ENCODE measurements around the gene WDR37.

The WDR37 gene

DNA sequence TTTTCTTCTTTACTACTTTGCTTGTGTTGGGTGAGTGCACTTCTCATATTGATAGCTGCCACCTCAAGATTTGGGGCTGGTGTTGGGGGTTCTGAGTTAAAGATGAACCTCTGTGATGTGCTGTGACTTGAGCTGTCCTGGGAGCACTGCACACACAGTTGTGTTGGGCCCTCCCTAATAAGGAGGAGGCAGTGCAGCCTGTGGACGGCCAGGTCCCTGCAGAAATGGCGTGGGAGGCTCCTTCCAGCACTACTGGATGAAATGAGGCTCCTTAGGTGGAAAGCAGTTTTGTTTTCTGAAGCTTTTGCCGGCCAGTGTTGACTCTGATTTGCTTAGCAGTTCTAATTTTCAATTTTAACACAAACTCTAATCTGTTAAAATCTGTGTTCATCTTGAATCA lies 44.0 kb downstream of the WDR37 start:
- ATAC-seq (ENCODE audit: insufficient read depth, low read depth) (no peak), DNase-seq (no peak)
- H3K79me2 ChIP-seq (ENCODE audit: insufficient read depth, low read length) = no peaks in the 10 kb centered on the region
- H3K9me3 ChIP-seq (ENCODE audit: insufficient read depth, low read length, severe bottlenecking) = no peaks in the 10 kb centered on the region
- no peak overlapping the region for H3K27ac ChIP-seq (ENCODE audit: low read length)
- H3K9ac ChIP-seq (ENCODE audit: low read depth, low read length) = no peak overlapping the region
- peaks cover 6% of the 10 kb centered on the region for H4K20me1 ChIP-seq (ENCODE audit: insufficient read depth, low read length)
- no peak overlapping the region for H3K4me2 ChIP-seq (ENCODE audit: insufficient read depth, low read length)
- no peaks in the 10 kb centered on the region for H3K27me3 ChIP-seq (ENCODE audit: insufficient read depth, low read length, poor library complexity)
- no peak for TF ChIP-seq EZH2 (IDR thresholded peaks at IDR 0.05; ENCODE audit: borderline replicate concordance, low read depth, low read length, severe bottlenecking)
- H3K4me1 ChIP-seq (ENCODE audit: insufficient read depth, low read length) = no peaks in the 10 kb centered on the region
- H3K36me3 ChIP-seq (ENCODE audit: insufficient read depth, low read length) = peaks cover 81% of the 10 kb centered on the region
- no peak overlapping the region for H3K4me3 ChIP-seq (ENCODE audit: low read depth in 1 of 2, low read length in 2 of 2)
- no peak overlapping the region for H2AFZ ChIP-seq (ENCODE audit: low read depth, low read length)

- H2AFZ ChIP-seq (ENCODE audit: low read depth, low read length) = no peak overlapping the region
- TF ChIP-seq CTCF (IDR thresholded peaks at IDR 0.05; ENCODE audit: borderline replicate concordance, extremely low read depth, low read length, poor library complexity, severe bottlenecking) (peak; percentile 37), EZH2 (IDR thresholded peaks at IDR 0.05; ENCODE audit: borderline replicate concordance, low read depth, low read length, severe bottlenecking) (no peak)
- no peaks in the 10 kb centered on the region for H3K4me1 ChIP-seq (ENCODE audit: insufficient read depth, low read length)
- no peak overlapping the region for H3K27ac ChIP-seq (ENCODE audit: low read length)
- H3K9me3 ChIP-seq (ENCODE audit: insufficient read depth, low read length, severe bottlenecking) = no peaks in the 10 kb centered on the region
- no peak overlapping the region for H3K4me3 ChIP-seq (ENCODE audit: low read depth in 1 of 2, low read length in 2 of 2)
- ATAC-seq (ENCODE audit: insufficient read depth, low read depth) = 0 out of 3 replicates have a peak, but pooled peaks have one; percentile 40
- peaks cover 79% of the 10 kb centered on the region for H3K36me3 ChIP-seq (ENCODE audit: insufficient read depth, low read length)
- no peak overlapping the region for H3K4me2 ChIP-seq (ENCODE audit: insufficient read depth, low read length)
- H3K27me3 ChIP-seq (ENCODE audit: insufficient read depth, low read length, poor library complexity) = no peaks in the 10 kb centered on the region
- H4K20me1 ChIP-seq (ENCODE audit: insufficient read depth, low read length) = peaks cover 6% of the 10 kb centered on the region; the same call in 1 of the 2 replicates
- DNase-seq = no peak
- no peak overlapping the region for H3K9ac ChIP-seq (ENCODE audit: low read depth, low read length)
- no peaks in the 10 kb centered on the region for H3K79me2 ChIP-seq (ENCODE audit: insufficient read depth, low read length)
Observed at GRCh38 chr10:1100691-1101368, 44.6 kb downstream of the WDR37 start.

- peaks cover 78% of the 10 kb centered on the region for H3K36me3 ChIP-seq (ENCODE audit: insufficient read depth, low read length)
- H3K9me3 ChIP-seq (ENCODE audit: insufficient read depth, low read length, severe bottlenecking) = no peaks in the 10 kb centered on the region
- no peak for ATAC-seq (ENCODE audit: insufficient read depth, low read depth)
- peaks cover 8% of the 10 kb centered on the region for H4K20me1 ChIP-seq (ENCODE audit: insufficient read depth, low read length)
- no peak overlapping the region for H3K4me3 ChIP-seq (ENCODE audit: low read depth in 1 of 2, low read length in 2 of 2)
- no peak overlapping the region for H3K27ac ChIP-seq (ENCODE audit: low read length)
- H3K27me3 ChIP-seq (ENCODE audit: insufficient read depth, low read length, poor library complexity) = no peaks in the 10 kb centered on the region
- no peaks in the 10 kb centered on the region for H3K79me2 ChIP-seq (ENCODE audit: insufficient read depth, low read length)
- no peak overlapping the region for H2AFZ ChIP-seq (ENCODE audit: low read depth, low read length)
- DNase-seq = no peak
- TF ChIP-seq EZH2 (IDR thresholded peaks at IDR 0.05; ENCODE audit: borderline replicate concordance, low read depth, low read length, severe bottlenecking) (no peak), CTCF (IDR thresholded peaks at IDR 0.05; ENCODE audit: borderline replicate concordance, extremely low read depth, low read length, poor library complexity, severe bottlenecking) (no peak)
- no peaks in the 10 kb centered on the region for H3K4me1 ChIP-seq (ENCODE audit: insufficient read depth, low read length)
- H3K4me2 ChIP-seq (ENCODE audit: insufficient read depth, low read length) = no peak overlapping the region
- no peak overlapping the region for H3K9ac ChIP-seq (ENCODE audit: low read depth, low read length)
Observed at GRCh38 chr10:1101946-1102345, 45.8 kb downstream of the WDR37 start.

DNA sequence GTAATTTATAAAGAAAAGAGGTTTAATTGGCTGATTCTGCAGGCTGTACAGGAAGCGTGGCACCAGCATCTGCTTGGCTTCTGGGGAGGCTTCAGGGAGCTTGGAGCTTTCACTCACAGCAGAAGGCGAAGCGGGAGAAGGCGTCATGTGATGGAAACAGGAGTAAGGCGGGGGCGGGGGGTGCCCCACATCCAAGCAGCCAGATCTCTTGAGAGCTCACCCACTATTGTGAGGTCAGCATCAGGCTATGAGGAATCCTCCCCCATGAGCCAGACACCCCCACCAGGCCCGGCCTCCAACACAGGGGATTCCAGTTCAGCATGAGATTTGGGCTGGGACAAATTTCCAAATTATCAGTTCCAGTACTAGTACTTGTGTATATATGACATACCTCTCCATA lies 46.2 kb downstream of the WDR37 start:
- no peak overlapping the region for H3K9ac ChIP-seq (ENCODE audit: low read depth, low read length)
- no peak overlapping the region for H3K4me3 ChIP-seq (ENCODE audit: low read depth in 1 of 2, low read length in 2 of 2)
- DNase-seq (no peak), ATAC-seq (ENCODE audit: insufficient read depth, low read depth) (no peak)
- peaks cover 78% of the 10 kb centered on the region for H3K36me3 ChIP-seq (ENCODE audit: insufficient read depth, low read length)
- no peaks in the 10 kb centered on the region for H3K4me1 ChIP-seq (ENCODE audit: insufficient read depth, low read length)
- no peaks in the 10 kb centered on the region for H3K9me3 ChIP-seq (ENCODE audit: insufficient read depth, low read length, severe bottlenecking)
- H4K20me1 ChIP-seq (ENCODE audit: insufficient read depth, low read length) = peaks cover 9% of the 10 kb centered on the region
- no peak overlapping the region for H2AFZ ChIP-seq (ENCODE audit: low read depth, low read length)
- H3K27me3 ChIP-seq (ENCODE audit: insufficient read depth, low read length, poor library complexity) = no peaks in the 10 kb centered on the region
- no peak overlapping the region for H3K27ac ChIP-seq (ENCODE audit: low read length)
- H3K79me2 ChIP-seq (ENCODE audit: insufficient read depth, low read length) = no peaks in the 10 kb centered on the region
- no peak overlapping the region for H3K4me2 ChIP-seq (ENCODE audit: insufficient read depth, low read length)
- no peak for TF ChIP-seq CTCF (IDR thresholded peaks at IDR 0.05; ENCODE audit: borderline replicate concordance, extremely low read depth, low read length, poor library complexity, severe bottlenecking)
- TF ChIP-seq EZH2 (IDR thresholded peaks at IDR 0.05; ENCODE audit: borderline replicate concordance, low read depth, low read length, severe bottlenecking) = no peak
